Activated CD4-positive, alpha-beta T cell treated with anti-CD3 and anti-CD28 coated beads, Interleukin-2, amount 50 U/mL, for 16 hours (primary cell): ENCODE results near the gene SLIT1.

ENCODE experiments used
- DNase-seq: peaks from one replicate; pipeline ENCODE4 v3.0.0-alpha.2; 2020

SLIT1 gene

DNA sequence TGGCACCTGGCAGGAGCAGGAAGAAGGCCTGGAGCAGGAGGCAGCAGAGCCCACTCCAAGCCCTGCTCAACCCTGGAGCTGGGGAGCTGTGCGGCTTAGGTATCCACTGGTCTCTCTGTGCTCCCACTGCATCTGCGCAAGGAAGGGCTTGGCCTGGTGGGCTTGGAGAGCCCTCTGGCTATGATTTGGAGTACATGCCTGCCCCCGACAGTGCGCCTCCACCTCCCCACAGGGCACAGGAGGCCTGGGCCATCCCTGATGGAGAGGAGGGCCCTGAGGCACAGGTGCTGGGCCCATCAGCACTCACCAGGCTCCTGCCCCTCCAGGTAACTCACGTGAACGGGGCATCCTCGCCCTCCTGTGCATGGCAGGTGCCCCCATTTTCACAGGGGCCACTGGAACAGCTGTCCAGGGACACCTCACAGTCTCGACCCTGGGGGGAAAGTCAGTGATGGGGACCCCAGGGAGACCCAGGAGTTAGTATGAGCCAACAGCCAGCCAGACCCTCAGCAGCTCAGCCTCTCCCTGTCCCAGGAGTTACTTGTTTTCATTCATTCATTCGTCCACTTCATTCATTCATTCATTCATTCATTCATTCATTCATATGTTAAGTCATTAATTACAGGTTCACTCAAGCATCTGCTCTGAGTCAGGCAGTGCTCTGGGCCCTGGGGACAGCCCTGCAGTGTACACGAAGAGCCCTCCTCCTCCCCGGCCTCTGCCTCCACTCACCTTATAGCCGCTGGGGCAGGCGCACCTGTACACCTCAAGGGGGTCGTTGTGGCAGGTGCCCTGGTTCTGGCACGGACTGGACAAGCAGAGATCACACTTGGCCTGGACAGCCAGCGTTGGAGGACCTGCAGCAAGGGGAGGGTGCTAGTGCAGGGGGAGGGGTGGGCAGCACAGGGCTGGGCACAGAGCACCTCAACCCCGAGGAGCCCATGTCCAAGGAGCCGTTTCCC is 167.2 kb downstream of the SLIT1 start:
- no peak for DNase-seq

DNA sequence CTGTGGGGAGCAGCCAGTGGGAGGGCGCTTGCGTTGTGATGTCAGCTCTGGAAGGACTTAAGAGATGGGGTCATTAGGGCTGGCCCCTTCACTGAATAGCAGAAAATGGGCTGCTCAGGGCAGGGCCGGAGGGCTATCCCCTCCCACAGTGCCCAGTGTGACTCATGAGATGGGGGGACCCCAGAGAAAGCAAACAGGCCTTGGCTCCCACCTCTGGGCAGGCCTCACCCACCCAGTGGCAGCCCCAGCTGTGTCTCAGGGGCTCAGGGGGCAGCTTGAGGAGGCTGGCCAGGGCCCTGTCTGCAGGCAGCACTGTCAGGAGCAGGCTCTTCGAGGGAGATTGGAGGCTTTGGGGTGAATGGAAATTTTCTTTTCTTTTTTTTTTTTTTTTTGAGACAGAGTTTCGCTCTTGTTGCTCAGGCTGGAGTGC is 168.3 kb downstream of the SLIT1 start:
- DNase-seq = no peak

- DNase-seq = peak; percentile 66
Measured at GRCh38 chr10:97016728-97017473, 168.9 kb downstream of the SLIT1 start.

GRCh38 chr10:97015240-97015639 is 170.5 kb downstream of the SLIT1 start:
- no peak for DNase-seq

DNA sequence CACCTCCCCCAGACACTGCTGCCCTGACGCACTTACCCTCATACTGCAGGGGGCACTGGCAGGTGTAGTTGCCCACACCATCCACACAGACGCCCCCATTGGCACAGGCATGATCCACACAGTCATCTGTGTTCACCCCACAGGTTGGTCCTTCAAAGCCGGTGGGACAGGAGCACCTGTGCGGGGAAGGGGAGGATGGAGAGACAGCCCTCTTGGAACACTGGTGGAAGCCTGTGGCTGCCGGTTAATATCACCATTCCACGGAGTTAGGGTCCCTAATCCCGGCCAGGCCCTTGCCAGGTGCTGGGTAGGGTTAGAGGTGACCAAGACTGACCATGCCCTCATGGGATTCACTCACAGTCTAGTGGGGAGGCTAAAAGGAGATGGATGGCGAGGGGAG is 171.8 kb downstream of the SLIT1 start:
- DNase-seq = no peak

GRCh38 chr10:97013568-97013967 is 172.2 kb downstream of the SLIT1 start:
- DNase-seq = no peak

GRCh38 chr10:97012470-97012869 is 173.3 kb downstream of the SLIT1 start:
- DNase-seq = no peak

DNA sequence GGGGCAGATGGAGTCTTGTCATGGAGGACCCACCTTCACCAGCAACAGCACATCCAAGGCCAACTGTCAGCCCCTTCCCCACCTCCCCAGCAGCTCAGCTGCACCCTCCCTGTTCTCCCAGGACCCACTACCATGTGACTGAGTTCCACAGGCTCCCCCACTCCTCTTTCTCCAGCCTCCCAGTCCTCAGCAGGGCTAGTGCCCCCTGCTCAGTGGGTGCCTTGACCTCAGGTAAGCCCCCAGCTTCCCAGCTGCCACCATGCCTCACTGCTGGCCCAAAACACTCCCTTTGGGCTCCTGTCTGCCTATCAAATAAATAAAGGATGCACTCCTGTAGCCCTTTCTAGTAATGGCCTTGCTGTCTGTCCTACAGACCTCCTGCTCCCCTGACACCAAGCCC is 174.4 kb downstream of the SLIT1 start:
- DNase-seq = no peak

GRCh38 chr10:97010695-97011206 is 175.0 kb downstream of the SLIT1 start:
- DNase-seq = no peak

DNA sequence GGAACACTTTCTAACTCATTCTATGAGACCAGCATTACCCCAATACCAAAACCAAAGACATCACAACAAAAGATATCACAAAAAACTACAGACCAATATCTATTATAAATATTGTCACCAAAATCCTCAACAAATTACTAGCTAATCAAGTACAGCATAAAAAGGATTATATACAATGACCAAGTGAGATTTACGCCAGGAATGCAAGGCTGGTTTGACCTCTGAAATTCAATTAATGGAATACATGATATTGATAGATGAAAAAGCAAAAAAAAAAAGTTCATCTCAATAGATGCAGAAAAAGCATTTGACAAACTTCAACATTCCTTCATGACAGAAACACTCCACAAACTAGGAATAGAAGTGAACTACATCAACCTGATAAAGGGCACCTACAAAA is 178.3 kb downstream of the SLIT1 start:
- no peak for DNase-seq

- DNase-seq = no peak
Measured at GRCh38 chr10:97006364-97006763, 179.4 kb downstream of the SLIT1 start.

GRCh38 chr10:97005349-97005748 is 180.4 kb downstream of the SLIT1 start:
- DNase-seq = no peak

GRCh38 chr10:97004591-97004990 is 181.2 kb downstream of the SLIT1 start:
- no peak for DNase-seq

GRCh38 chr10:97003804-97004201 is 182.0 kb downstream of the SLIT1 start:
- DNase-seq = no peak

- no peak for DNase-seq
Measured at GRCh38 chr10:97003151-97003803, 182.5 kb downstream of the SLIT1 start.

GRCh38 chr10:97002670-97003069 is 183.1 kb downstream of the SLIT1 start:
- DNase-seq = no peak

DNA sequence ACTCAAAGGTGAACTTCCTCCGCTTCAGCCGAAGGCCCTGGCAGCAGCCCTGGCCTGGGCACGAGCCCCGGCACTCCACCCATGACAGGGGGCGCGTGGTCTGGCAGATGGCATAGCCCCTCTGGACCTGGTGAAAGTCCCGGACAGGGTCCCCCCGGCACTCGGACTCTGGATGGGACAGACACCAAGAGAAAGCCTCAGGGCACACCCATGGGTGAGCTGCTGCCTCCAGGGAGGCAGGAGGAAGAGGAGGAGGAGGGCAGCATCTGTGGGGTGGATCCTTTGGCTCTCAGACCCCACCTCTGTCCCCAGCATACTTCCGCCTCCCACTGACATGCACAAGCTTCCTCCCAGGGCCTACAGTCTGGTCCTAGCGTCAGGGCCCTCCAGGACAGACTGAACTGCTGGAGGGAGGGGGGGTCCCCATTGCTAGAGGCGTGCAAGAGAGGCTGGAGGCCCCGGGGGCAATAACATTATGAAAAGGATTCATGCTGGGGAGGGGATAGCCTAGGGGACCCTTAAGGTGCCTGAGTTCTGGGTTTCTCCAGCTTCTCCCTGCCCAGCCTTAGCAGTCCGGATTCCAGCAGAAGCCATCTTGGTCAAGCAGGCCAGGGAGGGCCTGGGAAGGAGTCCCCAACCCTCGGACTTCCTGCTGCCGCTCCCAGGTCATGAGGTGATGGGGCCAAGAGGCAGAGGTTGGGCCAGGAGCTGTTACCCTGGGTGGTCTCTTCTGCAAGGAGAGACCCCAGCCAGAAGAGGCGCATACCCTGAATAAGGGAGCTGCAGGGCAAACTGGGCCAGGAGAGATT is 184.4 kb downstream of the SLIT1 start:
- no peak for DNase-seq

DNA sequence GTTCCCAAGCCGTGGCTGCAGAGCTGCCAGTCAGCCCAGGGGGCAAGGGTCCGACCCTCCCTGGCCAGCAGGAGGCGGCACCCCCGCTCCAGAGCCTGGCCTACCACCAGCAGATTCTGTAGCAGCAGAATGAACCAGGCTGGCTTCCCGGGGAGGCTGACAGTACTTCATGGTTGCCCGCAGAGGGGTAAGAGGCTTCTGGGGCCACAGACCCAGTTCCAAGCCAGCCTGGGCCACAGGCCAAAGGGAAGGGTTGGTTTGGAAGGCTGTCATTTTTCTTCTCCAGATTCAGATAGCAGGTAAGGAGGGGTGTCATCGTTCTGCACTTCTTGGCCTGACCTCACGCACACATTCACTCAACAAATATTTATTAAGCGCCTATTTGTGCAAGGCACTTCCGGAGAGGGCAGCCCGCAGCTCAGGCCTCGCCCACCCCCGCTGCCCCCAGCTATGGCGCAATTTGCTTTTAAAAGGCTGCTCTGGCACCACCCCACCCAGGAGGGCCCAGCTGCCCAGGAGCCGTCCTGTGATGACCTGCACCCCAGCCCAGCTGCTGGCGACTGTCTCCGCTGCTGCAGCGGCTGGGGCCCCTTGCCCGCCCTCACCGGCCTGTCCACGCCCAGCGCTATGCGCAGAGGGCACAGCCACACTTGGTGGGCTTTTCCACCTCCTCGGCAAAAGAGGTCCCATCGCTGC is 185.1 kb downstream of the SLIT1 start:
- no peak for DNase-seq

GRCh38 chr10:96999987-97000386 is 185.8 kb downstream of the SLIT1 start:
- no peak for DNase-seq

- DNase-seq = no peak
Measured at GRCh38 chr10:96999337-96999736, 186.4 kb downstream of the SLIT1 start.

DNA sequence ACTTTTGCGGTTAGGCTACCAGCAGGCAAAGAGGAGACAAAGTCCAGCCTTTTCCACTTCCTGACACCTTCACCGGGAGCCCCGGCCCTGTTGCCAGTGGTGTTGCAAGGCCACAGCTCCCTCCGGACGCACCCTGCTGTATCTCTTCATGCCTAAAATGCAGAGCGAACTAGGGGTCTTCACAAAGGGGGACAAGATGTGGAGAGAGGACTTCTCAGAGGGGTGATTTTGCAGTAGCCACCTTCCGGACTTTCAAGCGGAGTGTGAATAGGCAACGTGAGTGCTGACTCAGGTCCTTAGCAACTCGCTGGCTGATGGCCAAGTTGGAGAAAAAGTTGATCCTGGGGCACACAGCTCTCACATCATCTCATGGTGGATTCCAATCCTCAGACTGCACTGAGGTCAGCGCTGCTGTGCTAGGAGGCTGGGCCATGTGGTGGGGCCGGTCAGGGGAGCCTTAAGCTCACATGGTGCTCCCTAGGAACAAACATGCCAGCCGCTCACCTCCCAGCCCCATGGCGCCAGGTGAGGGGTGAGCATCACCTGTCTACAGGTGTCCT is 187.3 kb downstream of the SLIT1 start:
- no peak for DNase-seq
